ENCODE results near the gene PAMR1.
A peak's percentile ranks its signal among the peaks of the same experiment; 100 is the strongest.
"Not testable (repeated sequence)": the region's sequence is repeated elsewhere in the genome, so short reads cannot be mapped to it uniquely, and the experiment has no call there.

Gene PAMR1

DNA sequence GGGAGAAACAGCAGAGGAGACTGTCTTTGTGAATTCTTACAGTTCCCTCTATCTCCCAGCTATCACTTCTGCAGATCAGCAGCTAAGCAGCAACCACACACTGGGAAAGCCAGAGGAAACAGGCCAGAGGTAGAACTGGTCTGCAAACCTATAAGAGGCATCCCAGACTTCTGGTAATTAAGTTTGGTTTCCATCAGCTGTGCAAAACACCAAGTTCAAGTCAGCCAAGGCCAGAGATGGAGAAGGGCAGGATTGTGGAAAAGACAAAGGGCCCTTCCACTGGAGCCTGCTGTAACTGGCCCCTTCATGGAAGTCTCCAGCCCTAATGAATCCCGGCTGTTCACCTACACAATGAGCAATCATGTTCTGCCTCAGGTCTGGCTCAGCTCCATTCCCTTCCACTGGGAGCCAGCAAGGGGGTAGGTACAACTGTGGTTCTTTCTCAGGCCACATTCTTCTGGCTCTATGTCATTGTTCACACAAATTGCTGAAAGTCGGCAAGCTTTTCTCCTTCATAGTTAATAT, 4.6 kb upstream of the PAMR1 start:
- Mint-ChIP-seq H3K4me3 (no peak overlapping the region), H3K27me3 (ENCODE audit: low read depth, poor library complexity) (peaks cover 16% of the 10 kb centered on the region), H3K4me1 (peaks cover 10% of the 10 kb centered on the region), H3K9me3 (peaks cover 12% of the 10 kb centered on the region), H3K36me3 (ENCODE audit: low read depth) (peaks cover 5% of the 10 kb centered on the region), H3K27ac (no peak overlapping the region)
- TF ChIP-seq, protein P1, sequence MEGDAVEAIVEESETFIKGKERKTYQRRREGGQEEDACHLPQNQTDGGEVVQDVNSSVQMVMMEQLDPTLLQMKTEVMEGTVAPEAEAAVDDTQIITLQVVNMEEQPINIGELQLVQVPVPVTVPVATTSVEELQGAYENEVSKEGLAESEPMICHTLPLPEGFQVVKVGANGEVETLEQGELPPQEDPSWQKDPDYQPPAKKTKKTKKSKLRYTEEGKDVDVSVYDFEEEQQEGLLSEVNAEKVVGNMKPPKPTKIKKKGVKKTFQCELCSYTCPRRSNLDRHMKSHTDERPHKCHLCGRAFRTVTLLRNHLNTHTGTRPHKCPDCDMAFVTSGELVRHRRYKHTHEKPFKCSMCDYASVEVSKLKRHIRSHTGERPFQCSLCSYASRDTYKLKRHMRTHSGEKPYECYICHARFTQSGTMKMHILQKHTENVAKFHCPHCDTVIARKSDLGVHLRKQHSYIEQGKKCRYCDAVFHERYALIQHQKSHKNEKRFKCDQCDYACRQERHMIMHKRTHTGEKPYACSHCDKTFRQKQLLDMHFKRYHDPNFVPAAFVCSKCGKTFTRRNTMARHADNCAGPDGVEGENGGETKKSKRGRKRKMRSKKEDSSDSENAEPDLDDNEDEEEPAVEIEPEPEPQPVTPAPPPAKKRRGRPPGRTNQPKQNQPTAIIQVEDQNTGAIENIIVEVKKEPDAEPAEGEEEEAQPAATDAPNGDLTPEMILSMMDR (IDR thresholded peaks at IDR 0.05), result no peak
- no peak for DNase-seq

DNA sequence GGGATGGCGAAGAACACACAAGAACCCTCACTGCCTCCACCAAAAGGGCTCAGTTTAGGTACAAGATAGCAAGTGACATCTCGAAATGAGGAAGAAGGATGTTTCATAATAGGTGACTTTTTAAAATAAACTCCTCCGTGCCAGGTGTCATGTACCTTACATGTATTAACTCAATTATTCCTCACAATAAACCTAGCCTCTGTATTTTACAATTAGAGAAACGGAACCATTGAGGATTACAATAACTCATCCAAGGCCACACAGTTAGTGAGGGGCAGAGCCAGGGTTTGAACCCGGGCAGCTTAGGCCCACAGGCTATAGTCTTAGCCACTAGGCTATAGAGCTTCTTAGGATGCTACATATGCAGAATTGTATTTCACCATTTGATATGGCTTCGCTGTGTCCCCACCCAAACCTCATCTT, 965 bp upstream of the PAMR1 start:
- Mint-ChIP-seq H3K36me3 (ENCODE audit: low read depth) (peaks cover 10% of the 10 kb centered on the region), H3K9me3 (peaks cover 16% of the 10 kb centered on the region), H3K27ac (no peak overlapping the region), H3K4me3 (peak overlapping the region; percentile 82), H3K4me1 (peaks cover 38% of the 10 kb centered on the region), H3K27me3 (ENCODE audit: low read depth, poor library complexity) (peaks cover 18% of the 10 kb centered on the region)
- DNase-seq, result peak; percentile 23
- TF ChIP-seq, protein P1 (IDR thresholded peaks at IDR 0.05), result no peak

DNA sequence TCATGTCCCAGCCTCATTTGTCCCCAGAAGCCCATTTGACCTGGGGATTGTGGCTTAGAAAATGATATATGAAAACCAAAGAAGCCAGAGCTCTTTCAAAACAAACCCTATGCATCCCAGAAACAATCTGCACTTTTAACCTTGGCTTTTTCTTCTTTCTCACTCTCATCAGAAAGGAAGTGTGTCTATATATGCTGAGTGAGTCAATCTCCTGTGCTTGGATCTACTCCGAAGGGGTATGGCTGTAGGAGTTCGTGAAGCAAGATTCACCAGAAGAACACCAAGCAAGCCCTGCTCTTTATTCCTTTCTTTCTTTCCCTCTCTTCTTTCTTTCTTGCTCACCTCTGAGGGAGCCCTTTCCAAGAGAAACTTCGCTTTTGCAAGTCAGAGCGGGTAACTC, 636 bp downstream of the PAMR1 start:
- Mint-ChIP-seq H3K4me3 (peak overlapping the region; percentile 82), H3K9me3 (peaks cover 12% of the 10 kb centered on the region), H3K36me3 (ENCODE audit: low read depth) (peaks cover 10% of the 10 kb centered on the region), H3K27me3 (ENCODE audit: low read depth, poor library complexity) (peaks cover 14% of the 10 kb centered on the region), H3K4me1 (peaks cover 42% of the 10 kb centered on the region), H3K27ac (peak overlapping the region; percentile 31)
- TF ChIP-seq, protein P1 (IDR thresholded peaks at IDR 0.05), result no peak
- no peak for DNase-seq

DNA sequence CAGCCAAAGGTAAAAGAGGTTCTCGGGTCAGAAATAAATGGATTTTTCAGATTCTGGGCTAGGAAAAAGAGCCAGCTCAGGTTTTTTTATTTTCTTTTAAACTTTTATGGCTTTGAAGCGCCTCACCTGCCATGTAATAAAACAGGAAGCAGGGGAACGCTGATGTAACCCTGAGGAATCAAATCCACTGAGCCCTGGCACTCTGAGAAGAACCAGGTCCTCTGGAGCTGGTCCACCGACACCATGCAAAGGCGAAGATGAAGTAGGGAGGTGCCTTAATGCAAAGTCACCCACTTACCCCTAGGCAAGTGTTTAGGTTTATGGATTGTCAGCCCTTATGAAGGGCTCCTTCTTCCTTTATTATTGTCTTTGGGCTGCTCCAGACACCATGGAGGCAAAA, 1.6 kb downstream of the PAMR1 start:
- no peak for DNase-seq
- H3K27me3 Mint-ChIP-seq (ENCODE audit: low read depth, poor library complexity), result peaks cover 10% of the 10 kb centered on the region
- TF ChIP-seq, protein P1 (IDR thresholded peaks at IDR 0.05), result no peak
- peaks cover 19% of the 10 kb centered on the region for H3K36me3 Mint-ChIP-seq (ENCODE audit: low read depth)
- H3K27ac Mint-ChIP-seq, result peak overlapping the region; percentile 5
- H3K4me1 Mint-ChIP-seq, result peaks cover 42% of the 10 kb centered on the region
- peak overlapping the region; percentile 82 for H3K4me3 Mint-ChIP-seq
- peaks cover 12% of the 10 kb centered on the region for H3K9me3 Mint-ChIP-seq

DNA sequence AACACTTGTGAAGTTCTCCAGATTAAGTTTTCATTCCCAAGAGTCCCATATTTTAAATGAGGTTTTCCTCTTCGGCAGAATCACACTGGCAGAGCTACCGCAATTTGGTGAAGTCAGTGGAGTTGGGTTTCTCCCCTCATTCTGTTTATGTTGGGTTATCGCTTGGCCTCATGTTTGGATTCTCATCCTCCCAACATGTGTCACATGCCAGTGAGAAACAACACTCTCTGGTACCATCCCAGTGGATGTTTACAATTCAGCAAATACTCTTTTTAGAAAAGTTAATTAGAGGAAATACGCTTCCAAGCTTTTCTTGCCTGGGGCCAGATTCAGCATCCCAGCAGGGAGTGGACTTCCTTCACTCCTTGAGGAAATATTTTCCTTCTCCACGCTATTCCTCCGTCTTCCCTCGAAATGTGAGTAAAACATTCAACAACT, 2.1 kb downstream of the PAMR1 start:
- Mint-ChIP-seq H3K4me3 (peak overlapping the region; percentile 41), H3K36me3 (ENCODE audit: low read depth) (peaks cover 23% of the 10 kb centered on the region), H3K27me3 (ENCODE audit: low read depth, poor library complexity) (peaks cover 10% of the 10 kb centered on the region), H3K27ac (peak overlapping the region; percentile 17), H3K9me3 (peaks cover 10% of the 10 kb centered on the region), H3K4me1 (peaks cover 42% of the 10 kb centered on the region)
- no peak for DNase-seq
- TF ChIP-seq, protein P1 (IDR thresholded peaks at IDR 0.05), result no peak

DNA sequence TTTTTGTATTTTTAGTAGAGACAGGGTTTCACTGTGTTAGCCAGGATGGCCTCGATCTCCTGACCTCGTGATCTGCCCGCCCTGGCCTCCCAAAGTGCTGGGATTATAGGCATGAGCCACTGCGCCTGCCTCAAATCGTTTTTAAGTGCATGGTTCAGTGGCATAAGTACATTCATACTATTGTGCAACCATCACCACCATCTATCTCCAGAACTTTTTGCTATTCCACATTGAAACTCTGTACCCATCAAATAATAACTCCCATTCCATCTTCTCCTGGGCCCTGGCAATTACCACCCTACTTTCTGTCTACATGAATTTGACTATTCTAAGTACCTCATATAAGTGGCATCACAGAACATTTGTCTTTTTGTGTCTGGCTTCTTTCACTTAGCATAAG, 3.3 kb downstream of the PAMR1 start:
- H3K36me3 Mint-ChIP-seq (ENCODE audit: low read depth), result peaks cover 23% of the 10 kb centered on the region
- not testable (repeated sequence) for H3K9me3 Mint-ChIP-seq; DNase-seq; H3K27me3 Mint-ChIP-seq (ENCODE audit: low read depth, poor library complexity); H3K27ac Mint-ChIP-seq; H3K4me3 Mint-ChIP-seq
- H3K4me1 Mint-ChIP-seq, result peaks cover 44% of the 10 kb centered on the region
